GM23338 (cell line): ENCODE results near the gene CDH4. TPM values are rescaled to one million over a fixed set of nuclear protein-coding genes. Genes with fewer than 3 reads are reported as not detected.
"Not testable (repeated sequence)": the region's sequence is repeated elsewhere in the genome, so short reads cannot be mapped to it uniquely, and the experiment has no call there.

Experiments
- ATAC-seq: fragments of 200-7000 bp; cut with Tn5 transposase; 3 replicates; pipeline ENCODE4 v1.9.1; 2020
- DNase-seq: peaks from one replicate; pipeline ENCODE4 v3.0.0-alpha.2; 2015; ENCODE audit warnings: low spot score
- H2AFZ ChIP-seq: fragments of 200-600 bp; sonication (generic); 2 replicates; pipeline ENCODE4 v1.8.0; 2016; ENCODE audit warnings: antibody characterized with exemption, mild to moderate bottlenecking, moderate library complexity
- H3F3A ChIP-seq: fragments of 200-600 bp; sonication (generic); replicated peaks from 2 replicates; pipeline ENCODE4 v1.8.0; 2017; ENCODE audit warnings: antibody characterized with exemption, mixed run types, low read depth
- H3K27ac ChIP-seq: fragments of 200-600 bp; sonication (generic); 2 replicates; pipeline ENCODE4 v1.6.1; 2016; ENCODE audit warnings: low read depth
- H3K27me3 ChIP-seq: fragments of 200-600 bp; sonication (generic); 2 replicates; pipeline ENCODE4 v1.8.0; 2016; ENCODE audit warnings: mild to moderate bottlenecking, mixed run types, moderate library complexity; ENCODE audit not compliant: insufficient read depth
- H3K36me3 ChIP-seq: fragments of 200-600 bp; sonication (generic); 2 replicates; pipeline ENCODE4 v1.8.0; 2016; ENCODE audit warnings: mild to moderate bottlenecking; ENCODE audit not compliant: insufficient read depth
- H3K4me1 ChIP-seq: fragments of 200-600 bp; sonication (generic); 2 replicates; pipeline ENCODE4 v1.8.0; 2016; ENCODE audit warnings: mild to moderate bottlenecking, moderate library complexity; ENCODE audit not compliant: insufficient read depth
- H3K4me2 ChIP-seq: fragments of 200-600 bp; sonication (generic); 2 replicates; pipeline ENCODE4 v1.7.1; 2017; ENCODE audit warnings: mixed run types
- H3K4me3 ChIP-seq: fragments of 200-600 bp; sonication (generic); 2 replicates; pipeline ENCODE4 v1.6.1; 2016; ENCODE audit warnings: mixed run types
- H3K79me2 ChIP-seq: fragments of 200-600 bp; sonication (generic); replicated peaks from 2 replicates; pipeline ENCODE4 v1.8.0; 2017; ENCODE audit warnings: mild to moderate bottlenecking; ENCODE audit not compliant: insufficient read depth
- H3K9me2 ChIP-seq: fragments of 200-600 bp; sonication (generic); 2 replicates; pipeline ENCODE4 v1.8.0; 2017; ENCODE audit not compliant: insufficient read depth
- H4K20me1 ChIP-seq: fragments of 200-600 bp; sonication (generic); replicated peaks from 2 replicates; pipeline ENCODE4 v1.8.0; 2017; ENCODE audit warnings: mild to moderate bottlenecking; ENCODE audit not compliant: insufficient read depth
- H3K27ac Mint-ChIP-seq: 2 replicates; pipeline ENCODE4 v1.8.0; 2020; ENCODE audit warnings: inconsistent platforms, mild to moderate bottlenecking, moderate library complexity, mixed read lengths
- H3K27me3 Mint-ChIP-seq: 3 replicates; pipeline ENCODE4 v1.8.0; 2022; ENCODE audit warnings: low read depth, mild to moderate bottlenecking, moderate library complexity, mixed read lengths, inconsistent platforms; ENCODE audit not compliant: insufficient read depth, poor library complexity
- H3K36me3 Mint-ChIP-seq: 3 replicates; pipeline ENCODE4 v1.8.0; 2021; ENCODE audit warnings: low read depth, mild to moderate bottlenecking, inconsistent platforms, moderate library complexity, mixed read lengths
- H3K4me1 Mint-ChIP-seq: 3 replicates; pipeline ENCODE4 v1.8.0; 2020; ENCODE audit warnings: mild to moderate bottlenecking, inconsistent platforms, mixed read lengths
- H3K4me3 Mint-ChIP-seq: 3 replicates; pipeline ENCODE4 v1.8.0; 2021; ENCODE audit warnings: moderate library complexity, mild to moderate bottlenecking, inconsistent platforms, mixed read lengths
- H3K9me3 Mint-ChIP-seq: 3 replicates; pipeline ENCODE4 v1.8.0; 2020; ENCODE audit warnings: moderate library complexity, mild to moderate bottlenecking, inconsistent platforms, mixed read lengths
- CREB1 ChIP-seq: fragments of 250-450 bp; sonication (Bioruptor Pico); IDR thresholded peaks from 2 replicates; pipeline ENCODE4 v1.5.0; 2020; ENCODE audit warnings: low read depth, mild to moderate bottlenecking, moderate library complexity
- CTCF ChIP-seq, 2 experiments: fragments of 200-600 bp in 1 of 2; sonication (generic) in 1 of 2; conservative IDR thresholded peaks; 2 replicates each; pipeline versions ENCODE4 v1.5.1 to v1.6.1; 2016 to 2017; ENCODE audit warnings: antibody characterized with exemption in 2 of 2, low read depth in 2 of 2, mild to moderate bottlenecking in 2 of 2, moderate library complexity in 1 of 2
- EZH2phosphoT487 ChIP-seq: fragments of 200-600 bp; sonication (generic); IDR thresholded peaks from one replicate; pipeline ENCODE4 v1.8.1; 2018; ENCODE audit warnings: antibody characterized with exemption; ENCODE audit not compliant: unreplicated experiment
- NANOG ChIP-seq: IDR thresholded peaks from 2 replicates; pipeline ENCODE4 v1.6.1; 2016; ENCODE audit warnings: antibody characterized with exemption, borderline replicate concordance
- POLR2AphosphoS5 ChIP-seq: IDR thresholded peaks from 2 replicates; pipeline ENCODE4 v1.6.1; 2016; ENCODE audit warnings: antibody characterized with exemption, low read depth
- STAT1 ChIP-seq: IDR thresholded peaks from one replicate; pipeline ENCODE4 v1.6.1; 2016; ENCODE audit warnings: antibody characterized with exemption; ENCODE audit not compliant: unreplicated experiment
- ZNF114 ChIP-seq: fragments of 250-450 bp; sonication (Bioruptor Pico); IDR thresholded peaks from 2 replicates; pipeline ENCODE4 v1.5.0; 2020; ENCODE audit warnings: mild to moderate bottlenecking, moderate library complexity
- ZNF331 ChIP-seq: fragments of 250-450 bp; sonication (Bioruptor Pico); IDR thresholded peaks from 2 replicates; pipeline ENCODE4 v1.5.0; 2020; ENCODE audit warnings: low read depth, mild to moderate bottlenecking, moderate library complexity
- polyA plus RNA-seq: library from polyadenylated mRNA; unstranded; fragments of >200 nt; fragmentation: Nextera tagmentation; extraction: Ambion mirVana; gene quantifications from 2 replicates; pipeline ENCODE4 v1.2.1, GENCODE V29; 2016
- total RNA-seq: library from RNA; depleted of rRNA; stranded (reverse); fragments of >200 nt; shearing (Covaris generic); gene quantifications from 2 replicates; pipeline ENCODE4 v1.2.3, GENCODE V29; 2014
- TF ChIP-seq, protein P1 (sequence below): IDR thresholded peaks from 2 replicates; pipeline ENCODE4 v1.6.1; 2016; ENCODE audit warnings: antibody characterized with exemption
- TF ChIP-seq, protein P2 (sequence below): IDR thresholded peaks from one replicate; pipeline ENCODE4 v1.6.1; 2018; ENCODE audit warnings: antibody characterized with exemption; ENCODE audit not compliant: unreplicated experiment

Gene CDH4
- total and polyA plus RNA-seq, 2 experiments from 2014 or later: 1.2 to 4.2 TPM

DNA sequence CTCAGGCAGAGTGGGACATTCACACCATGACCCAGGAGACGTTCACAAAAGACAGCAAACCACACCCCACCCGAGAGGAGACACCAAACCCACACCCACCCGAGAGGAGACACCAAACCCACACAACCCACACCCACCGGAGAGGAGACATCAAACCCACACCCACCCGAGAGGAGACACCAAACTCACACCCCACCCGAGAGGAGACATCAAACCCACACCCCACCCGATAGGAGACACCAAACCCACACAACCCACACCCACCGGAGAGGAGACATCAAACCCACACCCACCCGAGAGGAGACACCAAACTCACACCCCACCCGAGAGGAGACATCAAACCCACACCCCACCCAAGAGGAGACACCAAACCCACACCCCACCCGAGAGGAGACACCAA, 729.6 kb downstream of the CDH4 start:
- not testable (repeated sequence) for ATAC-seq, H3K4me3 ChIP-seq, H2AFZ ChIP-seq, H3K27ac Mint-ChIP-seq, H3K4me1 ChIP-seq, H3K27ac ChIP-seq, H3K27me3 ChIP-seq, H3F3A ChIP-seq, H3K9me2 ChIP-seq, H3K9me3 Mint-ChIP-seq, H3K36me3 ChIP-seq, DNase-seq, H3K4me2 ChIP-seq, H3K4me1 Mint-ChIP-seq, H3K4me3 Mint-ChIP-seq
- peaks cover 13% of the 10 kb centered on the region for H4K20me1 ChIP-seq
- Mint-ChIP-seq H3K27me3 (peaks cover 13% of the 10 kb centered on the region), H3K36me3 (peaks cover 33% of the 10 kb centered on the region)
- peaks cover 17% of the 10 kb centered on the region for H3K79me2 ChIP-seq

DNA sequence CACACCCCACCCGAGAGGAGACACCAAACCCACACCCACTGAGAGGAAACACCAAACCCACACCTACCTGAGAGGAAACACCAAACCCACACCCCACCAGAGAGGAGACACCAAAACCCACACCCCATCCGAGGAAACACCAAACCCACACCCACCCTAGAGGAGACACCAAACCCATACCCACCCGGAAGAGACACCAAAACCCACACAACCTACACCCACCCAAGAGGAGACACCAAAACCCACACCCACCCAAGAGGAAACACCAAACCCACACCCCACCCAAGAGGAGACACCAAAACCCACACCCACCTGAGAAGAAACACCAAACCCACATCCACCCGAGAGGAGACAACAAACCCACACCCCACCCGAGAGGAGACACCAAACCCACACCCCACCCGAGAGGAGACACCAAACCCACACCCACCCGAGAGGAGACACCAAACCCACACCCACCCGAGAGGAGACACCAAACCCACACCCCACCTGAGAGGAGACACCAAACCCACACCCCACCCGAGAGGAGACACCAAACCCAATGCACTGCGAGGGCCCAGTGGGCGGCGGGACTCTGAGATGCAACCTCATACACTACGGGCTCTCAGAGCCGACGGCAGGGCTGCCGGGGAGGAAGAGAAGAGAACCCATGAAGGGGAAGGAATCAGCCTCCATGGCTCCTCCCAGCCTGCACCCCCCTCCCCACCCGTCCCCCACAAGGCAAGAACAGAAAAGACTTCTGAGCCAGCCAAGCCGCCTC, 730.3 kb downstream of the CDH4 start:
- Histone ChIP-seq H3K27me3 (no peaks in the 10 kb centered on the region), H3K4me3 (no peak overlapping the region), H2AFZ (no peak overlapping the region), H3K4me1 (no peaks in the 10 kb centered on the region), H4K20me1 (peaks cover 13% of the 10 kb centered on the region), H3K9me2 (no peaks in the 10 kb centered on the region), H3K79me2 (peaks cover 21% of the 10 kb centered on the region), H3K4me2 (no peak overlapping the region), H3F3A (no peaks in the 10 kb centered on the region), H3K36me3 (no peaks in the 10 kb centered on the region), H3K27ac (no peak overlapping the region)
- peaks cover 40% of the 10 kb centered on the region for H3K36me3 Mint-ChIP-seq
- peaks cover 7% of the 10 kb centered on the region; the same call in 2 of the 3 replicates for H3K9me3 Mint-ChIP-seq
- peaks cover 4% of the 10 kb centered on the region for H3K4me1 Mint-ChIP-seq
- H3K4me3 Mint-ChIP-seq: no peak overlapping the region
- H3K27ac Mint-ChIP-seq: no peak overlapping the region
- H3K27me3 Mint-ChIP-seq: peaks cover 13% of the 10 kb centered on the region
- no peak for ATAC-seq
- DNase-seq: no peak
- TF ChIP-seq, protein P1, sequence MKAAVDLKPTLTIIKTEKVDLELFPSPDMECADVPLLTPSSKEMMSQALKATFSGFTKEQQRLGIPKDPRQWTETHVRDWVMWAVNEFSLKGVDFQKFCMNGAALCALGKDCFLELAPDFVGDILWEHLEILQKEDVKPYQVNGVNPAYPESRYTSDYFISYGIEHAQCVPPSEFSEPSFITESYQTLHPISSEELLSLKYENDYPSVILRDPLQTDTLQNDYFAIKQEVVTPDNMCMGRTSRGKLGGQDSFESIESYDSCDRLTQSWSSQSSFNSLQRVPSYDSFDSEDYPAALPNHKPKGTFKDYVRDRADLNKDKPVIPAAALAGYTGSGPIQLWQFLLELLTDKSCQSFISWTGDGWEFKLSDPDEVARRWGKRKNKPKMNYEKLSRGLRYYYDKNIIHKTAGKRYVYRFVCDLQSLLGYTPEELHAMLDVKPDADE: no peak
- TF ChIP-seq CREB1 (CRISPR knock-in tag) (no peak), EZH2phosphoT487 (no peak), NANOG (no peak), POLR2AphosphoS5 (no peak), CTCF (conservative IDR thresholded peaks at IDR 0.05; ENCODE audit: low read depth in 2 of 2) (no peak), ZNF331 (no peak), STAT1 (no peak), ZNF114 (CRISPR knock-in tag) (no peak)
- TF ChIP-seq, protein P2, sequence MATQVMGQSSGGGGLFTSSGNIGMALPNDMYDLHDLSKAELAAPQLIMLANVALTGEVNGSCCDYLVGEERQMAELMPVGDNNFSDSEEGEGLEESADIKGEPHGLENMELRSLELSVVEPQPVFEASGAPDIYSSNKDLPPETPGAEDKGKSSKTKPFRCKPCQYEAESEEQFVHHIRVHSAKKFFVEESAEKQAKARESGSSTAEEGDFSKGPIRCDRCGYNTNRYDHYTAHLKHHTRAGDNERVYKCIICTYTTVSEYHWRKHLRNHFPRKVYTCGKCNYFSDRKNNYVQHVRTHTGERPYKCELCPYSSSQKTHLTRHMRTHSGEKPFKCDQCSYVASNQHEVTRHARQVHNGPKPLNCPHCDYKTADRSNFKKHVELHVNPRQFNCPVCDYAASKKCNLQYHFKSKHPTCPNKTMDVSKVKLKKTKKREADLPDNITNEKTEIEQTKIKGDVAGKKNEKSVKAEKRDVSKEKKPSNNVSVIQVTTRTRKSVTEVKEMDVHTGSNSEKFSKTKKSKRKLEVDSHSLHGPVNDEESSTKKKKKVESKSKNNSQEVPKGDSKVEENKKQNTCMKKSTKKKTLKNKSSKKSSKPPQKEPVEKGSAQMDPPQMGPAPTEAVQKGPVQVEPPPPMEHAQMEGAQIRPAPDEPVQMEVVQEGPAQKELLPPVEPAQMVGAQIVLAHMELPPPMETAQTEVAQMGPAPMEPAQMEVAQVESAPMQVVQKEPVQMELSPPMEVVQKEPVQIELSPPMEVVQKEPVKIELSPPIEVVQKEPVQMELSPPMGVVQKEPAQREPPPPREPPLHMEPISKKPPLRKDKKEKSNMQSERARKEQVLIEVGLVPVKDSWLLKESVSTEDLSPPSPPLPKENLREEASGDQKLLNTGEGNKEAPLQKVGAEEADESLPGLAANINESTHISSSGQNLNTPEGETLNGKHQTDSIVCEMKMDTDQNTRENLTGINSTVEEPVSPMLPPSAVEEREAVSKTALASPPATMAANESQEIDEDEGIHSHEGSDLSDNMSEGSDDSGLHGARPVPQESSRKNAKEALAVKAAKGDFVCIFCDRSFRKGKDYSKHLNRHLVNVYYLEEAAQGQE: no peak
